Liver (tissue), 9 donors: ENCODE measurements around the gene PLEKHO2. TPM values are rescaled to one million over a fixed set of nuclear protein-coding genes. Genes with fewer than 3 reads are reported as not detected.

Experiments used
- DNase-seq: peaks from one replicate; pipeline ENCODE4 v3.0.0-alpha.2; 2017; ENCODE audit warnings: low spot score
- H3K27ac ChIP-seq, 2 donors: one replicate each; pipeline ENCODE4 v1.7.0; 2013; ENCODE audit warnings: inconsistent platforms in 2 of 2, low read length in 2 of 2, control low read depth in 1 of 2, low read depth in 1 of 2, mild to moderate bottlenecking in 1 of 2
- H3K27me3 ChIP-seq, 4 donors: one replicate each; pipeline versions ENCODE4 v1.6.1 to v1.7.0; 2013; ENCODE audit warnings: low read length in 3 of 4, inconsistent platforms in 1 of 4, mild to moderate bottlenecking in 1 of 4, moderate library complexity in 1 of 4; ENCODE audit not compliant: control insufficient read depth in 4 of 4, insufficient read depth in 4 of 4
- H3K36me3 ChIP-seq, 4 donors: one replicate each; pipeline versions ENCODE4 v1.6.1 to v1.7.0; 2013; ENCODE audit warnings: low read length in 3 of 4, mild to moderate bottlenecking in 3 of 4, low read depth in 1 of 4, moderate library complexity in 1 of 4; ENCODE audit not compliant: control insufficient read depth in 4 of 4, insufficient read depth in 3 of 4
- H3K4me1 ChIP-seq, 4 donors: one replicate each; pipeline versions ENCODE4 v1.6.1 to v1.7.0; 2013; ENCODE audit warnings: low read length in 3 of 4, mild to moderate bottlenecking in 3 of 4, moderate library complexity in 1 of 4; ENCODE audit not compliant: control insufficient read depth in 4 of 4, insufficient read depth in 4 of 4
- H3K4me3 ChIP-seq, 3 donors: one replicate each; pipeline versions ENCODE4 v1.6.1 to v1.7.0; 2013; ENCODE audit warnings: low read length in 3 of 3, control low read depth in 1 of 3, low read depth in 1 of 3, mild to moderate bottlenecking in 1 of 3
- H3K9ac ChIP-seq, 2 donors: one replicate each; pipeline ENCODE4 v1.7.0; 2013; ENCODE audit warnings: low read length in 2 of 2, mild to moderate bottlenecking in 2 of 2, moderate library complexity in 2 of 2, control low read depth in 1 of 2, low read depth in 1 of 2
- H3K9me3 ChIP-seq, 4 donors: one replicate each; pipeline versions ENCODE4 v1.6.1 to v1.7.0; 2013; ENCODE audit warnings: low read length in 3 of 4; ENCODE audit not compliant: control insufficient read depth in 4 of 4
- EGR1 ChIP-seq, 2 donors: IDR thresholded peaks; 2 replicates each; pipeline ENCODE4 v1.6.1; 2016 to 2018; ENCODE audit warnings: antibody characterized with exemption in 2 of 2, low read depth in 2 of 2
- FOXA1 ChIP-seq: IDR thresholded peaks from 2 replicates; pipeline ENCODE4 v1.6.1; 2016; ENCODE audit warnings: antibody characterized with exemption
- FOXA2 ChIP-seq: IDR thresholded peaks from 2 replicates; pipeline ENCODE4 v1.6.1; 2016; ENCODE audit warnings: antibody characterized with exemption
- GABPA ChIP-seq, 2 donors: IDR thresholded peaks in 1 of 2; conservative IDR thresholded peaks in 1 of 2; 2 replicates each; pipeline ENCODE4 v1.6.1; 2016; ENCODE audit warnings: antibody characterized with exemption in 2 of 2, mild to moderate bottlenecking in 1 of 2, moderate library complexity in 1 of 2
- HNF4A ChIP-seq, 2 donors: conservative IDR thresholded peaks; 2 replicates each; pipeline ENCODE4 v1.6.1; 2016; ENCODE audit warnings: antibody characterized with exemption in 2 of 2, mild to moderate bottlenecking in 2 of 2
- HNF4G ChIP-seq: IDR thresholded peaks from 2 replicates; pipeline ENCODE4 v1.6.1; 2016; ENCODE audit warnings: antibody characterized with exemption
- JUND ChIP-seq, 2 donors: IDR thresholded peaks; 2 replicates each; pipeline ENCODE4 v1.6.1; 2016; ENCODE audit warnings: antibody characterized with exemption in 2 of 2
- NR2F2 ChIP-seq: IDR thresholded peaks from 2 replicates; pipeline ENCODE4 v1.6.1; 2016; ENCODE audit warnings: antibody characterized with exemption
- RXRA ChIP-seq, 2 donors: IDR thresholded peaks; 2 replicates each; pipeline ENCODE4 v1.6.1; 2017 to 2018; ENCODE audit warnings: antibody characterized with exemption in 2 of 2, mild to moderate bottlenecking in 1 of 2
- SP1 ChIP-seq: IDR thresholded peaks from 2 replicates; pipeline ENCODE4 v1.6.1; 2018; ENCODE audit warnings: antibody characterized with exemption, mild to moderate bottlenecking
- YY1 ChIP-seq: IDR thresholded peaks from 2 replicates; pipeline ENCODE4 v1.6.1; 2016; ENCODE audit warnings: antibody characterized with exemption, mild to moderate bottlenecking
- WGBS: extraction: QIAGEN DNeasy Blood & Tissue Kit; methylation state at CpG from one replicate; pipeline ENCODE4 v1.1.7; 2013; 5-methylcytosine and 5-hydroxymethylcytosine counted together
- polyA plus RNA-seq, 2 donors: library from polyadenylated mRNA; stranded (reverse) in 1 of 2; unstranded in 1 of 2; fragments of 200-250 nt in 1 of 2; fragments of >200 nt in 1 of 2; fragmentation: Nextera tagmentation in 1 of 2; extraction: Ambion mirVana in 1 of 2; gene quantifications; one replicate each; pipeline versions ENCODE4 v1.2.1 to v1.2.3, GENCODE V29; 2013 to 2015
- total RNA-seq, 2 donors: library from RNA; depleted of rRNA; stranded (reverse); fragments of >200 nt; gene quantifications; one replicate each; pipeline ENCODE4 v1.2.3, GENCODE V29; 2014
- TF ChIP-seq, protein P1 (sequence below): IDR thresholded peaks from 2 replicates; pipeline ENCODE4 v1.6.1; 2016; ENCODE audit warnings: antibody characterized with exemption
- TF ChIP-seq, protein P2 (sequence below): fragments of 150-350 bp; IDR thresholded peaks from 2 replicates; pipeline ENCODE4 v1.5.1; 2017; ENCODE audit warnings: improper control_type of control experiment, low read depth, low read length; ENCODE audit not compliant: missing input control
- TF ChIP-seq, protein P3 (sequence below): IDR thresholded peaks from 2 replicates; pipeline ENCODE4 v1.6.1; 2016; ENCODE audit warnings: antibody characterized with exemption
- TF ChIP-seq, protein P4 (sequence below): IDR thresholded peaks from 2 replicates; pipeline ENCODE4 v1.6.1; 2016; ENCODE audit warnings: antibody characterized with exemption
- donor health status: healthy.
- donor health status: healthy.
- donor health status: healthy.
- donor health status: healthy.
- donor health status: healthy.

Gene PLEKHO2
- total and polyA plus RNA-seq, 4 donors = 2.0 to 11.3 (median 8.5) TPM

DNA sequence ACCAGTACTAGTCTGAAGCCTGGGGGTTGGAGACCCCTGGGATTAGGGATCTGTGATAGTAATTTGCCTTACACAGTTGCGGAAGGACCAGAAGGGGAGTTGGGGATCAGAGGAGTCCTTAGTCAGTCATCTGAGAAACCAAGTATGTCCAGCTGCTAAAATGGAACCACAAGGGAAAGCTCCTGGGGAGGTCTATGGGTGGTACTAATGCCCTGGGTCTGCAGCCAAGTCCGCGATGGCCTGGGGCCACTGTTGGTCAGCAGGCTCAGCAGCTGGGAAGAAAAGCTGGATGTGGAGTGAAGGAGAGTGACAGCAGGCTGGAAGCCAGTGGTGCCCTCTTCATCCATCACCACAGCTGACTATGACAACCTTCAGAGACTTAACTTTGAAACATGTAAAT lies 67.8 kb downstream of the PLEKHO2 start:
- Histone ChIP-seq H3K4me3 (no peak overlapping the region), H3K9ac (no peak overlapping the region), H3K4me1 (peaks cover 3 to 16% (median 8%) of the 10 kb centered on the region in 4 donors), H3K9me3 (no peaks in the 10 kb centered on the region), H3K27me3 (no peaks in the 10 kb centered on the region), H3K36me3 (no peaks in the 10 kb centered on the region), H3K27ac (no peak overlapping the region)
- 86% methylated on average over 3 of the region's 3 CpGs for WGBS
- TF ChIP-seq EGR1 (IDR thresholded peaks at IDR 0.05; ENCODE audit: low read depth in 2 of 2) (no peak), NR2F2 (no peak)
- DNase-seq = no peak

DNA sequence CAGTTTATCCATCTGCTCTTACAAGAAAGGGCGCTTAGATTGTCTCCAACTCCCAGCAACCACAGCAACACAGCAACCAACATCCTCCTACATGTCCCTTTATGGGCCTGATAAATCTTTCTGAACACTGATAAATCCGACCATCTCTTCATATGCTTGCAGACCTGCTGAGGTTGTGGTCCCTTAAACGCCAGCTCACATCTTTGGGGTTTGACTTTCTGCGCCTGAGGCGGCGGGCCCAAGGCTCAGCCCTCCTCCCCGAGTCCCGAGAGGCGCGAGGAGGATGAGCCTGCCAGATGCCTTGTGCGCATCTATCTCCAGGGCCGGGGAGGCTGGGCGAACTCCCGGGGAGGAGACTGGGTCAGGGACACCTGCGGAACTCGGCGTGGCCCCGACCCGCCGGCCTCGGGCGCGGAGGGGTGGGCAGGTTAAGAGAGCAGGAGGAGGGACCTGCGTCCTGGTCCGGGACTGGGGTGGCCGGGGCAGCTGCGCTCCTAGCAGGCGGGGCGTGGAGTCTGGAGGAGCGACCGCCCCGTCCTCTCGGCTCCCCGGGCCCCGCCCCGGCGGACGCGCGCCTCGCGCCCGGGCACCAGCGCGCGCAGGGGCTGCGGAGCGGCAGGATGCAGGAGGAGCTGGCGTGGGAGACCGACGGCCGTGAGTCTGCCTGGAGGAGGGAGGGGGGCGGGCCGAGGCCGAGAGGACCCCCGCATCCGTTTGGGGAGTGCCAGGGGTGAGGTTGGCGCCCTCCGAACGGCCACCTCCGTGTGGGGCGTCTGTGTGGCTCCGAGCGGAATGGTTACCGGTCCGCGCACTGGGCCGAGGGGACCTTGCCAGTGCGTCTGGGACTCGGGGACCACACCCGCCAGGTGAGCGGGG lies 69.8 kb downstream of the PLEKHO2 start, which contains the start of gene ANKDD1A:
Gene ANKDD1A, plus strand, starts transcription at position 592 of the 876 bp plus-strand sequence. Its CDS starts 29 bp downstream, at position 621.
- WGBS = 8% methylated on average over 72 of the region's 72 CpGs
- no peak for DNase-seq
- H3K4me1 ChIP-seq = peaks cover 3 to 12% (median 4%) of the 10 kb centered on the region in 4 donors
- no peaks in the 10 kb centered on the region for H3K27me3 ChIP-seq
- H3K27ac ChIP-seq = no peak within 1 kb of the TSS
- H3K9me3 ChIP-seq = no peaks in the 10 kb centered on the region
- no peak within 1 kb of the TSS for H3K9ac ChIP-seq
- TF ChIP-seq SP1 (no peak), YY1 (no peak), HNF4G (no peak), NR2F2 (no peak), JUND (IDR thresholded peaks at IDR 0.05) (no peak), EGR1 (IDR thresholded peaks at IDR 0.05; ENCODE audit: low read depth in 2 of 2) (no peak), GABPA (IDR thresholded peaks at IDR 0.05 in 1 of 2, conservative IDR thresholded peaks at IDR 0.05 in 1 of 2) (no peak)
- TF ChIP-seq, protein P1, sequence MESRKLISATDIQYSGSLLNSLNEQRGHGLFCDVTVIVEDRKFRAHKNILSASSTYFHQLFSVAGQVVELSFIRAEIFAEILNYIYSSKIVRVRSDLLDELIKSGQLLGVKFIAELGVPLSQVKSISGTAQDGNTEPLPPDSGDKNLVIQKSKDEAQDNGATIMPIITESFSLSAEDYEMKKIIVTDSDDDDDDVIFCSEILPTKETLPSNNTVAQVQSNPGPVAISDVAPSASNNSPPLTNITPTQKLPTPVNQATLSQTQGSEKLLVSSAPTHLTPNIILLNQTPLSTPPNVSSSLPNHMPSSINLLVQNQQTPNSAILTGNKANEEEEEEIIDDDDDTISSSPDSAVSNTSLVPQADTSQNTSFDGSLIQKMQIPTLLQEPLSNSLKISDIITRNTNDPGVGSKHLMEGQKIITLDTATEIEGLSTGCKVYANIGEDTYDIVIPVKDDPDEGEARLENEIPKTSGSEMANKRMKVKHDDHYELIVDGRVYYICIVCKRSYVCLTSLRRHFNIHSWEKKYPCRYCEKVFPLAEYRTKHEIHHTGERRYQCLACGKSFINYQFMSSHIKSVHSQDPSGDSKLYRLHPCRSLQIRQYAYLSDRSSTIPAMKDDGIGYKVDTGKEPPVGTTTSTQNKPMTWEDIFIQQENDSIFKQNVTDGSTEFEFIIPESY = no peak
- TF ChIP-seq, protein P2, sequence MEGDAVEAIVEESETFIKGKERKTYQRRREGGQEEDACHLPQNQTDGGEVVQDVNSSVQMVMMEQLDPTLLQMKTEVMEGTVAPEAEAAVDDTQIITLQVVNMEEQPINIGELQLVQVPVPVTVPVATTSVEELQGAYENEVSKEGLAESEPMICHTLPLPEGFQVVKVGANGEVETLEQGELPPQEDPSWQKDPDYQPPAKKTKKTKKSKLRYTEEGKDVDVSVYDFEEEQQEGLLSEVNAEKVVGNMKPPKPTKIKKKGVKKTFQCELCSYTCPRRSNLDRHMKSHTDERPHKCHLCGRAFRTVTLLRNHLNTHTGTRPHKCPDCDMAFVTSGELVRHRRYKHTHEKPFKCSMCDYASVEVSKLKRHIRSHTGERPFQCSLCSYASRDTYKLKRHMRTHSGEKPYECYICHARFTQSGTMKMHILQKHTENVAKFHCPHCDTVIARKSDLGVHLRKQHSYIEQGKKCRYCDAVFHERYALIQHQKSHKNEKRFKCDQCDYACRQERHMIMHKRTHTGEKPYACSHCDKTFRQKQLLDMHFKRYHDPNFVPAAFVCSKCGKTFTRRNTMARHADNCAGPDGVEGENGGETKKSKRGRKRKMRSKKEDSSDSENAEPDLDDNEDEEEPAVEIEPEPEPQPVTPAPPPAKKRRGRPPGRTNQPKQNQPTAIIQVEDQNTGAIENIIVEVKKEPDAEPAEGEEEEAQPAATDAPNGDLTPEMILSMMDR = no peak
- H3K36me3 ChIP-seq = no peaks in the 10 kb centered on the region
- peak within 1 kb of the TSS; percentile 18 to 49 (median 47) for H3K4me3 ChIP-seq

DNA sequence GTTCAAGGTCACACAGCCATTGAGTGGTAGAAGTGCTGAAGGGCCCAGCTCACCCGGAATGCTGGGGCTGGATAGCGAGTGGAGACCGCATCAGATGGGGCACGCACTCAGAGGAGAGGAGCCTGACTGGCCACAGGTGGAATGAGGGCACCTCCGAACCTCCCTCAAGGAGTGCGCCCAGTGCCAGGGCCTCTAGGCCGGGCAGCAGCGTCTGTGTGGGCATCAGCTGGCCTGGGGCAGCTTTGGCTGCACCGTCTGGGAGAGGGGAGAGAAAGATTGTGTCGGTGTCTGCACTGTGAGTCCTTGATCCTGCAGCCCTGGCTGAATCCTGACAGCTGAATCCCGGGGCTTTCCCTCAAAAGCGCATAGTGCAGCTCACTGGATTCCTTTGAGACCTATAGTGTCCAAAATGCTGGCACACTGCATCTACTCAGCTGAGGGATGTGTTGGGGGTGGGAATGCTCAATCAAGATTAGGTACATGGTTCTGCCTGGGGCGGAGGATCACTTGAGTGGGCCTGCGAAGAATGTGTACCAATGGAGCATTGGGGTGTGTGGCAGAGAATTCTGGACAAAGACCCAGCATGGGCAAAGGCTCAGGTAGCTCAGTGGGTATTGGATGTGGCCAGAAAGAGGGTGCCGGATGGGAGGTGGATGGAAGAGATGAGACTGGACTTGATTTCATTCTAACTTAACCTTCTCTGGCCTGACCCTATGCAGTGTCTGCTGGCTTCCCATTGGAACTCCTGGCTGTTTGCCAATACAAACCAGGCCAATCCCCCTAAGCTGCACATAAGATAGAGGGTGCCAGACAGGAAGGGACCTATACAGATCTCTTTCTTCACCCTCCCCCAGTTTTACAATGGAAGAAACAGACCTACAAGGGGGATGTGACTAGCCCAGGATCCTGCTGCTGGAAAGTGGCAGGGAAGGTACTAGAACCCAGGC lies 70.9 kb downstream of the PLEKHO2 start:
- H3K4me3 ChIP-seq = no peak overlapping the region
- no peaks in the 10 kb centered on the region for H3K36me3 ChIP-seq
- H3K9ac ChIP-seq = no peak overlapping the region
- no peak for DNase-seq
- 89% methylated on average over 15 of the region's 15 CpGs for WGBS
- H3K4me1 ChIP-seq = peaks cover 3 to 12% (median 4%) of the 10 kb centered on the region in 4 donors
- no peaks in the 10 kb centered on the region for H3K9me3 ChIP-seq
- H3K27ac ChIP-seq = no peak overlapping the region
- no peaks in the 10 kb centered on the region for H3K27me3 ChIP-seq
- TF ChIP-seq, protein P3, sequence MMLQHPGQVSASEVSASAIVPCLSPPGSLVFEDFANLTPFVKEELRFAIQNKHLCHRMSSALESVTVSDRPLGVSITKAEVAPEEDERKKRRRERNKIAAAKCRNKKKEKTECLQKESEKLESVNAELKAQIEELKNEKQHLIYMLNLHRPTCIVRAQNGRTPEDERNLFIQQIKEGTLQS = no peak
- TF ChIP-seq SP1 (no peak), FOXA1 (no peak), RXRA (IDR thresholded peaks at IDR 0.05) (no peak), JUND (IDR thresholded peaks at IDR 0.05) (no peak), FOXA2 (no peak), HNF4A (conservative IDR thresholded peaks at IDR 0.05) (no peak), YY1 (no peak)
- TF ChIP-seq, protein P1 = no peak
- TF ChIP-seq, protein P2 = no peak
- TF ChIP-seq, protein P4, sequence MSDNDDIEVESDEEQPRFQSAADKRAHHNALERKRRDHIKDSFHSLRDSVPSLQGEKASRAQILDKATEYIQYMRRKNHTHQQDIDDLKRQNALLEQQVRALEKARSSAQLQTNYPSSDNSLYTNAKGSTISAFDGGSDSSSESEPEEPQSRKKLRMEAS = no peak
